OCI-LY7 (cell line): ENCODE results near the gene GOSR2. TPM values are rescaled to one million over a fixed set of nuclear protein-coding genes. Genes with fewer than 3 reads are reported as not detected.

Source experiments
- BruUV-seq: library from RNA; stranded (reverse); fragments of 400-500 nt; replicated peaks from 2 replicates; lab custom pipeline; 2021; lab: Mats Ljungman, UMichigan
- CTCF ChIA-PET: fragments of 300-600 bp; sonication (Branson Sonifier 250); formaldehyde crosslinking; loops from one replicate; lab custom pipeline; 2022; ENCODE audit warnings: antibody characterized with exemption; ENCODE audit not compliant: unreplicated experiment; lab: Charles Lee
- POLR2A ChIA-PET: fragments of 300-600 bp; sonication (Branson Sonifier 250); formaldehyde crosslinking; loops from one replicate; lab custom pipeline; 2022; ENCODE audit warnings: antibody characterized with exemption; lab: Charles Lee
- DNase-seq: peaks from one replicate; pipeline ENCODE4 v3.0.0-alpha.2; 2015; ENCODE audit warnings: low spot score
- H2AFZ ChIP-seq: fragments of 200-600 bp; sonication (generic), shearing (Covaris generic); 2 replicates; pipeline ENCODE4 v1.6.1; 2014; ENCODE audit warnings: mild to moderate bottlenecking, antibody characterized with exemption, low read length, moderate library complexity
- H3K27ac ChIP-seq: fragments of 200-600 bp; sonication (generic); 2 replicates; pipeline ENCODE4 v1.5.1; 2014; ENCODE audit warnings: mixed run types, low read depth, mild to moderate bottlenecking, moderate library complexity, low read length, inconsistent platforms; ENCODE audit not compliant: poor library complexity, severe bottlenecking
- H3K36me3 ChIP-seq: fragments of 200-600 bp; sonication (generic); 2 replicates; pipeline ENCODE4 v1.6.1; 2014; ENCODE audit warnings: mild to moderate bottlenecking, antibody characterized with exemption, low read length, moderate library complexity, mixed read lengths; ENCODE audit not compliant: insufficient read depth
- H3K4me1 ChIP-seq: fragments of 200-600 bp; sonication (generic); 2 replicates; pipeline ENCODE4 v1.5.1; 2014; ENCODE audit warnings: mild to moderate bottlenecking, low read length; ENCODE audit not compliant: insufficient read depth, poor library complexity, severe bottlenecking
- H3K4me2 ChIP-seq: fragments of 200-600 bp; sonication (generic); 2 replicates; pipeline ENCODE4 v1.6.1; 2014; ENCODE audit warnings: mild to moderate bottlenecking, low read length
- H3K4me3 ChIP-seq: fragments of 200-600 bp; sonication (generic); 2 replicates; pipeline ENCODE4 v1.5.1; 2014; ENCODE audit warnings: mild to moderate bottlenecking, low read depth, low read length; ENCODE audit not compliant: poor library complexity, severe bottlenecking
- H3K79me2 ChIP-seq: fragments of 200-600 bp; sonication (generic); 2 replicates; pipeline ENCODE4 v1.6.1; 2016; ENCODE audit warnings: low read depth, mild to moderate bottlenecking, low read length, moderate library complexity, mixed read lengths; ENCODE audit not compliant: insufficient read depth
- H3K9me2 ChIP-seq: fragments of 200-600 bp; sonication (generic); 2 replicates; pipeline ENCODE4 v1.6.1; 2016; ENCODE audit warnings: mild to moderate bottlenecking, low read length, mixed read lengths; ENCODE audit not compliant: insufficient read depth
- H3K9me3 ChIP-seq: fragments of 200-600 bp; sonication (generic); 2 replicates; pipeline ENCODE4 v1.6.1; 2014; ENCODE audit warnings: mild to moderate bottlenecking, mixed run types, low read length, mixed read lengths
- H4K20me1 ChIP-seq: fragments of 200-600 bp; sonication (generic); 2 replicates; pipeline ENCODE4 v1.6.1; 2014; ENCODE audit warnings: mild to moderate bottlenecking, antibody characterized with exemption, low read length, moderate library complexity, mixed read lengths; ENCODE audit not compliant: insufficient read depth
- EZH2phosphoT487 ChIP-seq: fragments of 200-600 bp; sonication (generic); IDR thresholded peaks from 2 replicates; pipeline ENCODE4 v1.6.1; 2018; ENCODE audit warnings: low read depth, borderline replicate concordance, mild to moderate bottlenecking, mixed run types, antibody characterized with exemption, low read length, moderate library complexity, mixed read lengths
- intact Hi-C: fragments of 100-400 bp; cut with micrococcal nuclease; formaldehyde crosslinking; loops from one replicate; pipeline ENCODE4 v1.10.0; 2022; ENCODE audit not compliant: unreplicated experiment
- total RNA-seq, 2 experiments: library from RNA; depleted of rRNA in 1 of 2; stranded (reverse); fragments of >200 nt in 1 of 2; shearing (Covaris generic) in 1 of 2; gene quantifications; 2 replicates each; pipeline ENCODE4 v1.2.3, GENCODE V29; 2014 to 2022
- TF ChIP-seq, protein P1 (sequence below): fragments of 200-600 bp; sonication (generic); conservative IDR thresholded peaks from 2 replicates; pipeline ENCODE4 v1.5.1; 2014; ENCODE audit warnings: mild to moderate bottlenecking, antibody characterized with exemption, low read length, moderate library complexity, mixed read lengths

The GOSR2 gene
- total RNA-seq, 2 experiments from 2014 or later, result 46.5 to 62.8 TPM

GRCh38 chr17:46960152-46960551, 37.2 kb downstream of the GOSR2 start:
- H3K36me3 ChIP-seq, result no peaks in the 10 kb centered on the region
- H3K27ac ChIP-seq, result no peak overlapping the region
- H3K4me2 ChIP-seq, result no peak overlapping the region
- DNase-seq, result no peak
- intact Hi-C loops, result no loop called here
- ChIA-PET POLR2A (interaction anchor here (1.2 kb wide), 1 partner anchor 12 kb away, joined by 3 read pairs; no protein-coding TSS in a partner anchor), CTCF (no interaction called here)
- no peak for TF ChIP-seq EZH2phosphoT487
- TF ChIP-seq, protein P1, sequence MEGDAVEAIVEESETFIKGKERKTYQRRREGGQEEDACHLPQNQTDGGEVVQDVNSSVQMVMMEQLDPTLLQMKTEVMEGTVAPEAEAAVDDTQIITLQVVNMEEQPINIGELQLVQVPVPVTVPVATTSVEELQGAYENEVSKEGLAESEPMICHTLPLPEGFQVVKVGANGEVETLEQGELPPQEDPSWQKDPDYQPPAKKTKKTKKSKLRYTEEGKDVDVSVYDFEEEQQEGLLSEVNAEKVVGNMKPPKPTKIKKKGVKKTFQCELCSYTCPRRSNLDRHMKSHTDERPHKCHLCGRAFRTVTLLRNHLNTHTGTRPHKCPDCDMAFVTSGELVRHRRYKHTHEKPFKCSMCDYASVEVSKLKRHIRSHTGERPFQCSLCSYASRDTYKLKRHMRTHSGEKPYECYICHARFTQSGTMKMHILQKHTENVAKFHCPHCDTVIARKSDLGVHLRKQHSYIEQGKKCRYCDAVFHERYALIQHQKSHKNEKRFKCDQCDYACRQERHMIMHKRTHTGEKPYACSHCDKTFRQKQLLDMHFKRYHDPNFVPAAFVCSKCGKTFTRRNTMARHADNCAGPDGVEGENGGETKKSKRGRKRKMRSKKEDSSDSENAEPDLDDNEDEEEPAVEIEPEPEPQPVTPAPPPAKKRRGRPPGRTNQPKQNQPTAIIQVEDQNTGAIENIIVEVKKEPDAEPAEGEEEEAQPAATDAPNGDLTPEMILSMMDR, result no peak
- H3K79me2 ChIP-seq, result no peaks in the 10 kb centered on the region
- no peak overlapping the region for H3K4me3 ChIP-seq
- peaks cover 6% of the 10 kb centered on the region for H3K4me1 ChIP-seq
- H2AFZ ChIP-seq, result no peak overlapping the region
- no TSS peak for BruUV-seq
- no peaks in the 10 kb centered on the region for H4K20me1 ChIP-seq
- no peaks in the 10 kb centered on the region for H3K9me2 ChIP-seq
- no peaks in the 10 kb centered on the region for H3K9me3 ChIP-seq

- Histone ChIP-seq H2AFZ (no peak overlapping the region), H3K9me3 (no peaks in the 10 kb centered on the region), H3K4me3 (no peak overlapping the region), H3K79me2 (no peaks in the 10 kb centered on the region), H3K36me3 (no peaks in the 10 kb centered on the region), H4K20me1 (no peaks in the 10 kb centered on the region), H3K27ac (no peak overlapping the region), H3K4me1 (peaks cover 6% of the 10 kb centered on the region), H3K9me2 (no peaks in the 10 kb centered on the region), H3K4me2 (no peak overlapping the region)
- intact Hi-C loops, result no loop called here
- no peak for TF ChIP-seq EZH2phosphoT487
- TF ChIP-seq, protein P1, result no peak
- POLR2A ChIA-PET, result no interaction called here
- DNase-seq, result no peak
- no TSS peak for BruUV-seq
- CTCF ChIA-PET, result no interaction called here
Measured at GRCh38 chr17:46962374-46962790, 39.4 kb downstream of the GOSR2 start.

- DNase-seq, result no peak
- Histone ChIP-seq H3K36me3 (no peaks in the 10 kb centered on the region), H3K4me2 (no peak overlapping the region), H3K9me2 (no peaks in the 10 kb centered on the region), H3K4me1 (peaks cover 6% of the 10 kb centered on the region), H3K27ac (no peak overlapping the region), H3K79me2 (no peaks in the 10 kb centered on the region), H3K9me3 (no peaks in the 10 kb centered on the region), H2AFZ (no peak overlapping the region), H3K4me3 (no peak overlapping the region), H4K20me1 (no peaks in the 10 kb centered on the region)
- BruUV-seq, result no TSS peak
- ChIA-PET CTCF (no interaction called here), POLR2A (no interaction called here)
- TF ChIP-seq, protein P1, result no peak
- intact Hi-C loops, result no loop called here
Measured at GRCh38 chr17:46963571-46963970, 40.6 kb downstream of the GOSR2 start.
